Spleen (tissue), 11 donors: ENCODE measurements around the gene NELFCD. TPM values are rescaled to one million over a fixed set of nuclear protein-coding genes. Genes with fewer than 3 reads are reported as not detected.

ENCODE experiments used
- DNase-seq: peaks from one replicate; pipeline ENCODE4 v3.0.0-alpha.2; 2020
- H3K27ac ChIP-seq, 8 donors: fragments of 200-600 bp; sonication (generic) in 7 of 8; 1 replicate in 4 of 8; 2 replicates in 4 of 8; pipeline versions ENCODE4 v1.5.0 to v1.8.0; 2016 to 2021; ENCODE audit warnings: inconsistent platforms in 4 of 8, mild to moderate bottlenecking in 4 of 8, moderate library complexity in 1 of 8
- H3K27me3 ChIP-seq, 7 donors: fragments of 200-600 bp; sonication (generic) in 6 of 7; replicated peaks in 1 of 7; 1 replicate in 4 of 7; 2 replicates in 3 of 7; pipeline versions ENCODE4 v1.5.0 to v1.8.0; 2016 to 2021; ENCODE audit warnings: inconsistent platforms in 3 of 7, mild to moderate bottlenecking in 1 of 7
- H3K36me3 ChIP-seq, 6 donors: fragments of 200-600 bp; sonication (generic) in 5 of 6; 1 replicate in 4 of 6; 2 replicates in 2 of 6; pipeline versions ENCODE4 v1.5.0 to v1.8.0; 2016 to 2021; ENCODE audit warnings: inconsistent platforms in 2 of 6
- H3K4me1 ChIP-seq, 6 donors: fragments of 200-600 bp; sonication (generic) in 5 of 6; 1 replicate in 3 of 6; 2 replicates in 3 of 6; pipeline versions ENCODE4 v1.5.0 to v1.8.0; 2016 to 2021; ENCODE audit warnings: inconsistent platforms in 3 of 6
- H3K4me3 ChIP-seq, 8 donors: fragments of 200-600 bp; sonication (generic) in 7 of 8; 1 replicate in 4 of 8; 2 replicates in 4 of 8; pipeline versions ENCODE4 v1.5.0 to v1.8.0; 2016 to 2021; ENCODE audit warnings: inconsistent platforms in 4 of 8, mild to moderate bottlenecking in 4 of 8, moderate library complexity in 2 of 8
- H3K9me3 ChIP-seq, 8 donors: fragments of 200-600 bp; sonication (generic) in 7 of 8; 1 replicate in 4 of 8; 2 replicates in 4 of 8; pipeline versions ENCODE4 v1.5.0 to v1.8.0; 2016 to 2021; ENCODE audit warnings: inconsistent platforms in 4 of 8
- CTCF ChIP-seq, 11 experiments: fragments of 200-600 bp in 7 of 11; fragments of 450-650 bp in 4 of 11; sonication (generic) in 4 of 11; IDR thresholded peaks in 8 of 11; conservative IDR thresholded peaks in 3 of 11; 1 replicate in 7 of 11; 2 replicates in 4 of 11; pipeline versions ENCODE4 v1.4.0 to v1.8.0; 2016 to 2021; ENCODE audit warnings: antibody characterized with exemption in 11 of 11, inconsistent platforms in 4 of 11, mild to moderate bottlenecking in 1 of 11
- POLR2A ChIP-seq, 3 donors: fragments of 450-650 bp; IDR thresholded peaks; one replicate each; pipeline ENCODE4 v1.5.1; 2017; ENCODE audit warnings: antibody characterized with exemption in 3 of 3, mild to moderate bottlenecking in 1 of 3
- POLR2AphosphoS5 ChIP-seq, 3 donors: sonication (generic); formaldehyde crosslinking; IDR thresholded peaks; one replicate each; pipeline ENCODE4 v1.5.1; 2017; ENCODE audit warnings: antibody characterized with exemption in 3 of 3
- WGBS, 5 donors: extraction: QIAGEN DNeasy Blood & Tissue Kit in 3 of 5; methylation state at CpG; one replicate each; pipeline versions ENCODE4 v1.1.5 to v1.1.7; 2013 to 2018; 5-methylcytosine and 5-hydroxymethylcytosine counted together
- intact Hi-C: fragments of 100-400 bp; cut with DNase I; formaldehyde crosslinking; loops from one replicate; pipeline ENCODE4 v1.15.0; 2023; ENCODE audit warnings: low total_unique reads
- polyA plus RNA-seq, 3 donors: library from polyadenylated mRNA; stranded (reverse); fragments of 200-250 nt; gene quantifications; one replicate each; pipeline ENCODE4 v1.2.1, GENCODE V29; 2013
- total RNA-seq, 7 donors: library from RNA; depleted of rRNA in 3 of 7; stranded (reverse); fragments of >200 nt in 3 of 7; fragmentation: NEBNext Ultra II Directional in 4 of 7; extraction: Animal tissue kit (Norgen Biotek cat#: 25700) in 4 of 7; gene quantifications; one replicate each; pipeline versions ENCODE4 v1.1.0 to v1.2.1, GENCODE V29; 2016 to 2021
- donor health status: healthy with polysubstance abuse.
- donor health status: DM: no; HTN: no; CAD: no; lungs with moderate emphysema.
- donor health status: DM: no; HTN: no; CAD: no.
- donor health status: Bipolar disorder and iron deficiency.
- donor health status: healthy.
- donor health status: DM: no; HTN: no; CAD: no.
- donor health status: DM: yes; HTN: yes; CAD: no.

NELFCD gene
- total and polyA plus RNA-seq, 10 donors = 38.4 to 78.3 (median 58.6) TPM

- Histone ChIP-seq H3K36me3 (no peaks in the 10 kb centered on the region), H3K9me3 (peaks cover 0 to 19% (median 4%) of the 10 kb centered on the region in 8 donors), H3K27ac (no peak overlapping the region), H3K4me3 (no peak overlapping the region), H3K4me1 (peaks cover 0 to 9% (median 0%) of the 10 kb centered on the region in 6 donors), H3K27me3 (no peaks in the 10 kb centered on the region)
- TF ChIP-seq POLR2AphosphoS5 (IDR thresholded peaks at IDR 0.05) = no peak
- TF ChIP-seq CTCF (IDR thresholded peaks at IDR 0.05 in 8 of 11, conservative IDR thresholded peaks at IDR 0.05 in 3 of 11) = no peak
- no peak for TF ChIP-seq POLR2A (IDR thresholded peaks at IDR 0.05)
- WGBS, 5 donors = 53 to 91% (median 85%) methylated on average over 5 to 10 of the region's 10 CpGs
- no peak for DNase-seq
- intact Hi-C loops = no loop called here
Observed at GRCh38 chr20:58967652-58968429, 13.2 kb upstream of the NELFCD start.

GRCh38 chr20:58969439-58969838 lies 11.6 kb upstream of the NELFCD start:
- Histone ChIP-seq H3K4me3 (no peak overlapping the region), H3K27me3 (no peaks in the 10 kb centered on the region), H3K9me3 (peaks cover 0 to 11% (median 5%) of the 10 kb centered on the region in 8 donors), H3K36me3 (no peaks in the 10 kb centered on the region), H3K4me1 (peaks cover 0 to 19% (median 0%) of the 10 kb centered on the region in 6 donors), H3K27ac (no peak overlapping the region)
- no peak for TF ChIP-seq POLR2AphosphoS5 (IDR thresholded peaks at IDR 0.05)
- TF ChIP-seq CTCF (IDR thresholded peaks at IDR 0.05 in 8 of 11, conservative IDR thresholded peaks at IDR 0.05 in 3 of 11) = no peak
- TF ChIP-seq POLR2A (IDR thresholded peaks at IDR 0.05) = no peak
- DNase-seq = no peak
- intact Hi-C loops = no loop called here
- WGBS, 5 donors = 69 to 91% (median 71%) methylated on average over 2 of the region's 2 CpGs

GRCh38 chr20:58970146-58970545 lies 10.9 kb upstream of the NELFCD start:
- no peaks in the 10 kb centered on the region for H3K36me3 ChIP-seq
- DNase-seq = no peak
- peaks cover 0 to 20% (median 0%) of the 10 kb centered on the region in 6 donors for H3K4me1 ChIP-seq
- H3K27me3 ChIP-seq = no peaks in the 10 kb centered on the region
- 29 to 77% (median 45%) methylated on average over 1 of the region's 1 CpG for WGBS, 5 donors
- no peak overlapping the region for H3K27ac ChIP-seq
- intact Hi-C loops = loop anchor here (10.0 kb wide), 1 partner anchor 65 kb away; no protein-coding TSS in a partner anchor
- no peak overlapping the region for H3K4me3 ChIP-seq
- H3K9me3 ChIP-seq = peaks cover 0 to 18% (median 12%) of the 10 kb centered on the region in 8 donors
- TF ChIP-seq POLR2AphosphoS5 (IDR thresholded peaks at IDR 0.05) (no peak), CTCF (IDR thresholded peaks at IDR 0.05 in 8 of 11, conservative IDR thresholded peaks at IDR 0.05 in 3 of 11) (no peak), POLR2A (IDR thresholded peaks at IDR 0.05) (no peak)

GRCh38 chr20:58971429-58971828 lies 9.6 kb upstream of the NELFCD start:
- 82 to 91% (median 86%) methylated on average over 6 of the region's 6 CpGs for WGBS, 5 donors
- Histone ChIP-seq H3K36me3 (no peaks in the 10 kb centered on the region), H3K9me3 (peaks cover 4 to 31% (median 25%) of the 10 kb centered on the region in 8 donors), H3K27me3 (no peaks in the 10 kb centered on the region), H3K27ac (no peak overlapping the region), H3K4me1 (peaks cover 0 to 20% (median 0%) of the 10 kb centered on the region in 6 donors), H3K4me3 (no peak overlapping the region)
- no peak for DNase-seq
- TF ChIP-seq POLR2AphosphoS5 (IDR thresholded peaks at IDR 0.05) (no peak), POLR2A (IDR thresholded peaks at IDR 0.05) (no peak), CTCF (IDR thresholded peaks at IDR 0.05 in 8 of 11, conservative IDR thresholded peaks at IDR 0.05 in 3 of 11) (no peak)
- intact Hi-C loops = loop anchor here (10.0 kb wide), 1 partner anchor 67 kb away; no protein-coding TSS in a partner anchor
